Measurements from ENCODE around the gene PRKCI. TPM values are rescaled to one million over a fixed set of nuclear protein-coding genes. Genes with fewer than 3 reads are reported as not detected.
"Not testable (repeated sequence)": the region's sequence is repeated elsewhere in the genome, so short reads cannot be mapped to it uniquely, and the experiment has no call there.

The PRKCI gene
- 56.7 TPM for total RNA-seq

GRCh38 chr3:170221924-170222646 is at the start of gene PRKCI:
TSS of gene PRKCI (plus strand) at chr3:170222424. CDS start at chr3:170222670, 246 bp downstream.
- ATAC-seq, result peak; percentile 99
- DNase-seq (ENCODE audit: low spot score), result peak; percentile 95
- intact Hi-C loops (cut with DNase I), result no loop called here

- DNase-seq (ENCODE audit: low spot score) (no peak), ATAC-seq (no peak)
- intact Hi-C loops (cut with DNase I), result no loop called here
Observed at GRCh38 chr3:170178651-170179050, 43.6 kb upstream of the PRKCI start.

GRCh38 chr3:170179432-170179831 is 42.8 kb upstream of the PRKCI start:
- DNase-seq (ENCODE audit: low spot score) (no peak), ATAC-seq (no peak)
- intact Hi-C loops (cut with DNase I), result no loop called here

GRCh38 chr3:170180079-170180907 is 41.9 kb upstream of the PRKCI start:
- DNase-seq (ENCODE audit: low spot score) (no peak), ATAC-seq (no peak)
- intact Hi-C loops (cut with DNase I), result no loop called here

- ATAC-seq (peak; percentile 97), DNase-seq (ENCODE audit: low spot score) (peak; percentile 96)
- intact Hi-C loops (cut with DNase I), result no loop called here
Observed at GRCh38 chr3:170180908-170181885, 41.0 kb upstream of the PRKCI start, which contains the start of gene PHC3. TSS of gene PHC3 (minus strand) at chr3:170181733. CDS start at chr3:170181715, 18 bp downstream.

- DNase-seq (ENCODE audit: low spot score), result no peak
- ATAC-seq, result peak; percentile 52
- intact Hi-C loops (cut with DNase I), result no loop called here
Observed at GRCh38 chr3:170189398-170190256, 32.6 kb upstream of the PRKCI start.

- not testable (repeated sequence) for ATAC-seq
Observed at GRCh38 chr3:170195759-170196158, 26.5 kb upstream of the PRKCI start.

GRCh38 chr3:170196833-170197232 is 25.4 kb upstream of the PRKCI start:
- no peak for DNase-seq (ENCODE audit: low spot score)
- intact Hi-C loops (cut with DNase I), result no loop called here
- ATAC-seq, result no peak

More at GRCh38 chr3:170195759-170196158, 26.5 kb upstream of the PRKCI start:
- DNase-seq (ENCODE audit: low spot score); intact Hi-C loops (cut with DNase I): not testable (repeated sequence)

- intact Hi-C loops (cut with DNase I), result no loop called here
Observed at GRCh38 chr3:170200987-170201386, 21.2 kb upstream of the PRKCI start.

GRCh38 chr3:170201527-170201926 is 20.7 kb upstream of the PRKCI start:
- DNase-seq (ENCODE audit: low spot score) (no peak), ATAC-seq (no peak)
- intact Hi-C loops (cut with DNase I), result no loop called here

More at GRCh38 chr3:170200987-170201386, 21.2 kb upstream of the PRKCI start:
- DNase-seq (ENCODE audit: low spot score) (no peak), ATAC-seq (no peak)

GRCh38 chr3:170203457-170203856 is 18.8 kb upstream of the PRKCI start:
- ATAC-seq (no peak), DNase-seq (ENCODE audit: low spot score) (no peak)
- intact Hi-C loops (cut with DNase I), result no loop called here

GRCh38 chr3:170204023-170204472 is 18.2 kb upstream of the PRKCI start:
- intact Hi-C loops (cut with DNase I), result no loop called here
- no peak for ATAC-seq
- no peak for DNase-seq (ENCODE audit: low spot score)

GRCh38 chr3:170204509-170204908 is 17.7 kb upstream of the PRKCI start:
- no peak for ATAC-seq
- DNase-seq (ENCODE audit: low spot score), result no peak
- intact Hi-C loops (cut with DNase I), result no loop called here

- no peak for DNase-seq (ENCODE audit: low spot score)
- intact Hi-C loops (cut with DNase I), result no loop called here
- no peak for ATAC-seq
Observed at GRCh38 chr3:170205302-170205701, 16.9 kb upstream of the PRKCI start.

- DNase-seq (ENCODE audit: low spot score); intact Hi-C loops (cut with DNase I); ATAC-seq: not testable (repeated sequence)
Observed at GRCh38 chr3:170206164-170206762, 16.0 kb upstream of the PRKCI start.

GRCh38 chr3:170207717-170208116 is 14.5 kb upstream of the PRKCI start:
- DNase-seq (ENCODE audit: low spot score), result no peak
- intact Hi-C loops (cut with DNase I), result no loop called here
- no peak for ATAC-seq

- ATAC-seq (no peak), DNase-seq (ENCODE audit: low spot score) (no peak)
- intact Hi-C loops (cut with DNase I), result no loop called here
Observed at GRCh38 chr3:170211668-170212067, 10.6 kb upstream of the PRKCI start.

- ATAC-seq (no peak), DNase-seq (ENCODE audit: low spot score) (no peak)
- intact Hi-C loops (cut with DNase I), result no loop called here
Observed at GRCh38 chr3:170219850-170220249, 2.4 kb upstream of the PRKCI start.

All from sciatic nerve (tissue), 2 donors.